ENCODE data around the gene MPPE1.

MPPE1 gene

GRCh38 chr18:11877497-11878135, 30.5 kb downstream of the MPPE1 start:
- no peak for TF ChIP-seq GATA2 (IDR thresholded peaks at IDR 0.05; ENCODE audit: low read depth, low read length)

- TF ChIP-seq GATA2 (IDR thresholded peaks at IDR 0.05; ENCODE audit: low read depth, low read length) (no peak), GATA3 (IDR thresholded peaks at IDR 0.05; ENCODE audit: low read depth, low read length) (no peak)
Observed at GRCh38 chr18:11874676-11875075, 33.4 kb downstream of the MPPE1 start.

DNA sequence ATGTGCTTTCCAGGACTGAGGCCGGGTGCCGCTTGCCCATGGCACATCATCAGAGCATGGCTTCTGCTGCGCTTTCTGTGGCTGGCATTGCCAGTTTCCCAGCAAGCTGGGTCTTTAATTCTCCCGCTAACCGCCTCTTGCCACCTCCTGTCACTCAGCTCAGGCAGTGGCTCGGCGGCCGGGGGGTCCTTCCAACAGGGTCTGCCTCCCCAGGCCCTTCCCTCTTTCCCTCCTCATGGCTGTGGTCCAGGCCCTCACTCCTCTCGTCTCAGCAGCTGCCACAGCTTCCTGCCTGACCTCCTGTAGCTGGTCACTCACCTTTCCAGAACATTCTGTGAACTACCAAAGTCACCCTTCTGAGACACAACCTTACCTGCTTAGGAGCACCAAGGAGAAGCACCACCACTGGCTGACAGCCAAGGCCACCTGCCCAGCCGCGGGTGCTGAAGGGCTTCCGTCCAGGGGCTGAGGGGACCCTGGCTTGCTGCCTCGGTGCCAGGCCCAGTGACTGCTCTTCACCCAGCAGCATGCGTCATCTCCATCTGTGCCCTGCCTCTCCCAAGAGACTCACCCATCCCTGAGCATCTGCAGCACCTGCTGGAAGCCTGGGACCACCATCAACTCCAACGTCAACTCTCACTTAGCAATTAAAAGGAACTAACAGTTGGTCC, 34.3 kb downstream of the MPPE1 start:
- no peak for TF ChIP-seq GATA2 (IDR thresholded peaks at IDR 0.05; ENCODE audit: low read depth, low read length)
- no peak for TF ChIP-seq GATA3 (IDR thresholded peaks at IDR 0.05; ENCODE audit: low read depth, low read length)

- TF ChIP-seq GATA3 (IDR thresholded peaks at IDR 0.05; ENCODE audit: low read depth, low read length) (no peak), GATA2 (IDR thresholded peaks at IDR 0.05; ENCODE audit: low read depth, low read length) (no peak)
Observed at GRCh38 chr18:11872479-11873136, 35.5 kb downstream of the MPPE1 start.

DNA sequence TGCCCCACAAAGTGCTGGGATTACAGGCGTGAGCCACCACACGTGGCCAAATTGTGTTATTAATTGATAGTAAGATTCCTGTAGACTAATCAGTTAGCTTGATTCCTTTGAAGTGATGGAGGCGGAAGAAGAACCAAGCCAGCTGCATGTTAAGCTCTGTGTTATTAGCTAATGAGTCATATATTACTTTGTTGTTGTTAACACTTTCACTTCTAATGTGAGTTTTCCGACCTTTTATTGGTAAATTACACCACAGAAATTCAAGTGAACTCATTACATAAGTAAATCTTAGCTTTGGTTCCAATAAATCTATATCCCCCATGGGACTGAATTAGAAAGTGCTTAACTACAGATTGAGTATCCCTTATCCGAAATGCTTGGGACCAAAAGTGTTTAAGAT, 36.6 kb downstream of the MPPE1 start:
- no peak for TF ChIP-seq GATA2 (IDR thresholded peaks at IDR 0.05; ENCODE audit: low read depth, low read length)
- TF ChIP-seq GATA3 (IDR thresholded peaks at IDR 0.05; ENCODE audit: low read depth, low read length): no peak

DNA sequence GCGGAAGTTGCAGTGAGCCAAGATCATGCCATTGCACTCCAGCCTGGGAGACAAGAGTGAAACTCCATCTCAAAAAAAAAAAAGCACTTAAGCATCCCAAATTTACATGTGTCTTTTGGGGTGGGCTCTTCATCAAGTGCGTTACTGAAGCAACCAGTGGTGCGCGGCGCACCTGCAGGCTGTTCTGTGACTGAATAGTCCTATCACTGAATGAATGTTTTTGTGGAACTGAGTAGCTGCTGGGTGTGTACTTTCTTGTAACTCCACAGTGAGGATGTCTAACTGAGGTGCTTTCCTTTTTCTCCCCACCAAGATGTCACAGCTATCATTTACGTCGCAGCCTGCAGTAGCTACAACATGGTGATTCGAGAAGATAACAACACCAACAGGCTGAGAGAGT, 39.9 kb downstream of the MPPE1 start:
- TF ChIP-seq GATA3 (IDR thresholded peaks at IDR 0.05; ENCODE audit: low read depth, low read length): no peak
- no peak for TF ChIP-seq GATA2 (IDR thresholded peaks at IDR 0.05; ENCODE audit: low read depth, low read length)

- TF ChIP-seq GATA2 (IDR thresholded peaks at IDR 0.05; ENCODE audit: low read depth, low read length) (no peak), GATA3 (IDR thresholded peaks at IDR 0.05; ENCODE audit: low read depth, low read length) (no peak)
Observed at GRCh38 chr18:11866764-11867163, 41.4 kb downstream of the MPPE1 start.

DNA sequence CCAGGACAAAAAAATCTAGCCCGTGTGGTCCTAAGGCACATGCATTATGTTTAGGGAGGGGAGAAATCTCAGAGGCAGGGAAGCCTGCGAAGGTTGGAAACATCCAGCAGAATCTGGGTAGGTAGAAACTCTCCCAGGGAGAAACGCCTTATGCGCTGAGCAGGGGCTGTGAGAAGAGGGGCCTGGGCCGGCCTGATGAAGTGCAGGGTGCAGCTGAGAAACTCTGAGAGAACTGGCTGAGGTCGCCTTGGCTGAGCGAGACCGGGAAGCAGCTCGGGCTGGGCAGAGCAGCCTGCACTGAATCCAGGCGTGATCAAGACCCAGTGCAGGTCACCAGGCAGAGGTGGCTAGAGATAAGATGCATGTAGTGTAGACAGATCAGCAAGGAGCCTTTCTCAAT, 41.8 kb downstream of the MPPE1 start:
- TF ChIP-seq GATA3 (IDR thresholded peaks at IDR 0.05; ENCODE audit: low read depth, low read length) (no peak), GATA2 (IDR thresholded peaks at IDR 0.05; ENCODE audit: low read depth, low read length) (no peak)

DNA sequence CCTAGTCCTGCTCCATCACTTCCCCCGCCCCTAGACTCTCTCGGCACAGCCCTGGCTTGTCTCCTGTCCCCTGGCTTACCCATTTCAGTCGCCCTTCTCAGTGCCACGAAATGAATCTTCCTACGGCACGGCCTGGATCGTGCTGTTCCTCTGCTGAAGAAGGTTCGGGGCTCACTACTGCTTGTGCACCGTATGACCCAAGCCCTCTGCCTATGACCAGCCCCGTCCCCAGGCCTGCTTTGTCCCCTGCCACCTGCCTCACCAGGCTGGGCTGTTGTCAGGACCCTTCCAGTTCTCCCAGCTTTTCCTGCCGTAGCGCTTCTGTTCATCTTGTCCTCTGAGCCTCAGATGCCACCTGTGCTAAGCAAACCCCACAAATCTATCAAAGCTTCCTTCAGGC, 43.0 kb downstream of the MPPE1 start:
- no peak for TF ChIP-seq GATA3 (IDR thresholded peaks at IDR 0.05; ENCODE audit: low read depth, low read length)
- no peak for TF ChIP-seq GATA2 (IDR thresholded peaks at IDR 0.05; ENCODE audit: low read depth, low read length)

DNA sequence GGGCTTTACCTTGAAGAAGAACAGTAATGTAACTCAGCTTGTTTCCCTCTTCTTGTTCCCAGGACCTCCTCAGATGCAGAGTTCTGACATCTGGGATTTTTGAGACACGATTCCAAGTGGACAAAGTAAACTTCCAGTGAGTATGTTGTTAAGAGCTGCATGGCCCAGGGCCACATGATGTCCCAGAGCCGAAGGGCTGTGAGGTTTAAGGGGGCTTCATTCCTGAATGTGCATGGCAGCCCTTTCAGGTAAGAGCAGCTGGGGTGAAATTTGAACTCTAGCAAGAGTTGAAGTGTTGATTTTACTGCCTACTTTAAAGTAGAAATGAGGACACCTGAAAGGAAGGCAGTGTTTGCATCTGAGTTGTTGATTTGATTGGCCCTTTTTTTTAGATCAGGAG, 43.6 kb downstream of the MPPE1 start:
- TF ChIP-seq GATA3 (IDR thresholded peaks at IDR 0.05; ENCODE audit: low read depth, low read length) (no peak), GATA2 (IDR thresholded peaks at IDR 0.05; ENCODE audit: low read depth, low read length) (no peak)

- TF ChIP-seq GATA3 (IDR thresholded peaks at IDR 0.05; ENCODE audit: low read depth, low read length) (no peak), GATA2 (IDR thresholded peaks at IDR 0.05; ENCODE audit: low read depth, low read length) (no peak)
Observed at GRCh38 chr18:11862468-11863137, 45.5 kb downstream of the MPPE1 start.

GRCh38 chr18:11861583-11862288, 46.4 kb downstream of the MPPE1 start:
- no peak for TF ChIP-seq GATA3 (IDR thresholded peaks at IDR 0.05; ENCODE audit: low read depth, low read length)
- no peak for TF ChIP-seq GATA2 (IDR thresholded peaks at IDR 0.05; ENCODE audit: low read depth, low read length)

- no peak for TF ChIP-seq GATA2 (IDR thresholded peaks at IDR 0.05; ENCODE audit: low read depth, low read length)
- no peak for TF ChIP-seq GATA3 (IDR thresholded peaks at IDR 0.05; ENCODE audit: low read depth, low read length)
Observed at GRCh38 chr18:11860594-11861450, 47.3 kb downstream of the MPPE1 start.

All from SH-SY5Y (cell line).